Measurements from ENCODE around the gene COL4A2.
"Not testable (repeated sequence)": the region's sequence is repeated elsewhere in the genome, so short reads cannot be mapped to it uniquely, and the experiment has no call there.

Gene COL4A2

GRCh38 chr13:110438211-110438610 is 131.1 kb downstream of the COL4A2 start:
- no peak for DNase-seq (ENCODE audit: low read depth, low spot score)
- no peak overlapping the region for H3K4me3 ChIP-seq (ENCODE audit: low read length)

DNA sequence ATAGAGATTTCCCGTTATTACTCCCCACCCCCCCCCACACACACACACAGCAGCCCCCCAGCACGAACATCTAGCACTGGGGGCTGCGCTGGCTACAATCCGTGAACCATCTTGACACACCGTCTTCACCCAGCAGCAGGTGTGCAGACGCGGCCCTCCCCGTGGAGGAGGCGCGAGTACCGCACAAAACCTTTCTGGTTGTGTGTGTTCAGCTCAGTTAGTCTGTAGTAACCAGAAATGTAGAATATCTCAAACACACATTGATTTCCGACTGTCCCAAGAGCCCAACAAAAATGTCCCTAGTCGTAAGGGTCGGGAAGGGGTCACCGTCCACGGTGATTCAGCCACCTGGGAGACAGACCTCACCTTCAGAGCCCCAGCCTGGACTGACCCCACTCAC is 131.7 kb downstream of the COL4A2 start:
- H3K4me3 ChIP-seq (ENCODE audit: low read length) = no peak overlapping the region
- no peak for DNase-seq (ENCODE audit: low read depth, low spot score)

DNA sequence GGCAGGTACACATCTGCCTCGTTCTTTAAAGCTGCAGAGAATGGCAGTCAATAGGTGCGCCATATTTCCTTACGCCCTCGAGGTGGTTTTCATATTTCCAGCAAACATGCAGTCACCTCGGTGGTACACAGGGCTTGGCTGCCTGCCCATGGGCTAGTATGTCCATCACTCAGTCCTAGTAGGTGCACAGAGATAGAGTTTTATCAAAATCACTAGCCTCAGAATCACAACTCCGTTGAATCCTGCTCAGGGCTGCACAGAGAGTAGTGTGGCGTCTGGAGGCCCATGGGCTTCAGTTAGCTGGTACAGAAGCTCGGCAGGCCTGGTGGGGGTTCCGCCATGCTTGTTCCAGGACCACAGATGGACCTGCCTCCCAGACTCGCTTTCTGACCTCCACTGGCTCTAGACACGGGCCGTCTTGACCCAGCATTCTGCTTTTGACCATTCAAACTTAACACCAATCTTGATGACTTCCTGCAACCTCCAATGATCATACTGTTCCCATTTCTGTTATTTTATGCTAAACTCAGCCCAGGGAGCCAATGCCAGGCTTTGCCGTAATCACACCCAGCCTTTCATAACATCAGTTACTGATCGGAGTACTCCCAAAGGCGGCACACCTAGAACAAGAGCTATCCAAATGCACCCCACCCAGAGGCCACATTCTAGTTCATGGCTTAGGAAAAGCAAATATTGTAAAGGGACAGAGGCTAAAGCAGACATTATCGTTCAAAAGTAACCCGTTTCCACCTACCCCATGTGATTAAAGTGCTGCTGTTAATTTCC is 134.1 kb downstream of the COL4A2 start:
- no peak for DNase-seq (ENCODE audit: low read depth, low spot score)
- no peak overlapping the region for H3K4me3 ChIP-seq (ENCODE audit: low read length)

- H3K4me3 ChIP-seq (ENCODE audit: low read length) = no peak overlapping the region
- DNase-seq (ENCODE audit: low read depth, low spot score) = no peak
Observed at GRCh38 chr13:110442930-110443621, 136.0 kb downstream of the COL4A2 start.

GRCh38 chr13:110443622-110444225 is 136.6 kb downstream of the COL4A2 start:
- DNase-seq (ENCODE audit: low read depth, low spot score) = no peak
- no peak overlapping the region for H3K4me3 ChIP-seq (ENCODE audit: low read length)

DNA sequence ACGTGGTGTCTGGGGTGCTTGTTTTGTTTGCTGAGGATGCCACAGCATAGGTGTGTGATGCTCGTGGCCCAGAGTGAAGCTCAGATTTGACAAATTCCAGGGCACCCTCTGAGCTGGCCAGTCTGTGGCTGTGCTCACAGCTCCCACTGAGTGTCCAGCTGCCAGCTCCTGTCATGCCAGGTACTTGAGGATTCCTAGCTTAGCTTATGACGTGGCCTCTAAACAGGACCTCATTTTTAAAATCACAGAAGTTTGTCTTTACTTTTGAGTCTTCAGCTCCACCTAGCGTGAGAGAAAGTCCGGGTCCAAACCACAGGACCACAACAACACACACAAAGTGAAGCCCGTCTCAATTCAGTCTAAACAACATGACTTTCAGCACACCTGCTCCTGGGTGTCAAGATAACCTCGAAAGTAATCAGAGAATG is 137.2 kb downstream of the COL4A2 start:
- H3K4me3 ChIP-seq (ENCODE audit: low read length) = no peak overlapping the region
- no peak for DNase-seq (ENCODE audit: low read depth, low spot score)

DNA sequence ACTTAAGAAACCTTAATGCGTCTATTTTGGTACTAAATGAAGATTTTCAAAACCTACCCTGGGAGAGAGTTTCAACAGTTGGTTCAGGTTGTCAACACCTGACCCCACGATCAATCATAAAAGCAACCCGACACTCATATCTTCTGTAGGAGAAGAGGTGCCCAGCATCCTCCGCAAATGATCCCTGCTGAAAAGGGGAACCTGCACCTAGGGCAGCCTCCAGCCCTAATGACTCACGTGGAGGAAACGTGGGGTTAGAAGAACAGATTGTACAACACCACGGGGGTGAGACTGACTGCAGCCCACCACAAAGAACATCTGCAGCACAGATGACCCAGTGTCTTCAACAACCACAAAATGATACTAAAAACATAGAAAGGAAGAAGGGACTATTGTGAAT is 138.1 kb downstream of the COL4A2 start:
- DNase-seq (ENCODE audit: low read depth, low spot score) = no peak
- H3K4me3 ChIP-seq (ENCODE audit: low read length) = no peak overlapping the region

- no peak for DNase-seq (ENCODE audit: low read depth, low spot score)
- H3K4me3 ChIP-seq (ENCODE audit: low read length) = no peak overlapping the region
Observed at GRCh38 chr13:110445722-110446574, 138.9 kb downstream of the COL4A2 start.

GRCh38 chr13:110446575-110446890 is 139.4 kb downstream of the COL4A2 start:
- no peak for DNase-seq (ENCODE audit: low read depth, low spot score)
- H3K4me3 ChIP-seq (ENCODE audit: low read length) = no peak overlapping the region

DNA sequence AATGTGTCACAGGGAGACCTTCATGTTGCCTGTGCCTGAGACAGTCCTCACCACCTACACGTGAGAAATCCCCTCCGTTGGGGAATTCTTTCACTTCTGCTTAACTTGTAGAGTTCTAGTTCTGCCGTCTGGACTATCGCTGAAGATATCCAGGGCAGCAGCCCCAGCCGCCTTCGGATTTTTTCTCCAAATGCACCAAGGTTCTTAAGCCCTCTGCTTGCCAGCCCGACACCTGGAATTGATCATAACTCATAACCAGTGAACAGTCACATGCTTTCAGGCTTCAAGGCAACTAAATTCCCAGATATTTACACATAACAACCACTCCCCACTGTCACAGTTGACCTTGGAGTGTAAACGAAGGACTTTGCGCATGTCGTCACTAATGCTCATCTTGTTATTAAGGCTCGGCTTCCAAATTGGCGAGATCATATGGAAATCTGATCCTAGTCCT is 140.0 kb downstream of the COL4A2 start:
- DNase-seq (ENCODE audit: low read depth, low spot score) = no peak

GRCh38 chr13:110447801-110448200 is 140.7 kb downstream of the COL4A2 start:
- no peak overlapping the region for H3K4me3 ChIP-seq (ENCODE audit: low read length)
- no peak for DNase-seq (ENCODE audit: low read depth, low spot score)

More for the DNA sequence above, 140.0 kb downstream of the COL4A2 start:
- H3K4me3 ChIP-seq (ENCODE audit: low read length) = no peak overlapping the region

DNA sequence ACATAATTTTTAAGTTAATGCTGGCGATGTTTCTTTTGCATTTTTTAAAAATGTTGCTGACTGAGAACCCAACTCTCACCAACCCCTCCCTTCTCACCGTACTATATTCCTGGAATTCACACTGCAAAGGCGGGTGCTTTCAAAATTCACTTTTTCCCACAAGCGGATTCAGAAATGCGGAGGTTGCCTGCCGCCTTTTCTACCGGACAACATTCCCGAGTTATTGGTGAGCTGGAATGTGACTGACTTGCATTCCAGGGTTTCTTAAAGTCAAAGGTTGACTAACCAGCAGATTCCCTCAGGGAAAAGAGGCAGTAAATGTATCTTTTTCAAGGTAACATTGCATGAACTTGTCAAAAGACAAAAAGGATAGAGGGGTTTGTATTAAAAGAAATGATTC is 141.1 kb downstream of the COL4A2 start:
- no peak overlapping the region for H3K4me3 ChIP-seq (ENCODE audit: low read length)
- DNase-seq (ENCODE audit: low read depth, low spot score) = no peak

- H3K4me3 ChIP-seq (ENCODE audit: low read length) = no peak overlapping the region
- no peak for DNase-seq (ENCODE audit: low read depth, low spot score)
Observed at GRCh38 chr13:110448677-110449076, 141.6 kb downstream of the COL4A2 start.

DNA sequence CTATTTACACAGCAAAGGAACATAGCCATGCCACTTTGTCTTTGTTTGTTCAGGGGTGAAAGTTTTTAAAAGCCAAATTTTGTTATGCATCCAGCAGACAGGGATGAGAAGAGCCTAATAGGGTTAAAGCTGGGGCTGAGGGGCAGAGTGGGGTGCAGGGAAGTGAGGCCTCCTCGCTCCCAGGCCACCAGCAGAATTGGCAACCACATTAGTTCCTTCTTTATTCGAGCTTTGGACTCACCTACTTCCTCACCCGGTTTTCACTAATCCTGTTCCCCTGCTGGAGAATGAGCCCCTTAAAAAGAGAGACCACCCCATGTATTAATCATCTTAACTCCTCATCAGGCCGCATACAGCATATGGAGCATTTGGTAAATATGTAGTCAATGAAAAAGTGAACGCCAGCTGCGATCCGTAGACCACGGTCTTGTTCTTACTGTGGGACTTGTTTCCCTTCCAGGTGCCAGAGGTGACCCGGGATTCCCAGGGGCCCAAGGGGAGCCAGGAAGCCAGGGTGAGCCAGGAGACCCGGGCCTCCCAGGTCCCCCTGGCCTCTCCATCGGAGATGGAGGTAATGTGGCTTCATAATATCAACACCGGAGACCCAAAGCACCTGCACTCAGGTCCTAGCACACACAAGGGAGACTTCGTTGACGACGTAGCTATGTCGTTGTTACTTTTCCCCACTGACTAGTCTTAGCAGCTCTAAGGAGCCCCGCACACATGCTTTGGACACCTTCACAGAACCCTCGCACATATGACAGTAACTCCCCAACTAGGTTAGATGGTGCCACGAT is 142.3 kb downstream of the COL4A2 start:
- no peak overlapping the region for H3K4me3 ChIP-seq (ENCODE audit: low read length)
- no peak for DNase-seq (ENCODE audit: low read depth, low spot score)

- no peak for DNase-seq (ENCODE audit: low read depth, low spot score)
- no peak overlapping the region for H3K4me3 ChIP-seq (ENCODE audit: low read length)
Observed at GRCh38 chr13:110450016-110450900, 143.2 kb downstream of the COL4A2 start.

DNA sequence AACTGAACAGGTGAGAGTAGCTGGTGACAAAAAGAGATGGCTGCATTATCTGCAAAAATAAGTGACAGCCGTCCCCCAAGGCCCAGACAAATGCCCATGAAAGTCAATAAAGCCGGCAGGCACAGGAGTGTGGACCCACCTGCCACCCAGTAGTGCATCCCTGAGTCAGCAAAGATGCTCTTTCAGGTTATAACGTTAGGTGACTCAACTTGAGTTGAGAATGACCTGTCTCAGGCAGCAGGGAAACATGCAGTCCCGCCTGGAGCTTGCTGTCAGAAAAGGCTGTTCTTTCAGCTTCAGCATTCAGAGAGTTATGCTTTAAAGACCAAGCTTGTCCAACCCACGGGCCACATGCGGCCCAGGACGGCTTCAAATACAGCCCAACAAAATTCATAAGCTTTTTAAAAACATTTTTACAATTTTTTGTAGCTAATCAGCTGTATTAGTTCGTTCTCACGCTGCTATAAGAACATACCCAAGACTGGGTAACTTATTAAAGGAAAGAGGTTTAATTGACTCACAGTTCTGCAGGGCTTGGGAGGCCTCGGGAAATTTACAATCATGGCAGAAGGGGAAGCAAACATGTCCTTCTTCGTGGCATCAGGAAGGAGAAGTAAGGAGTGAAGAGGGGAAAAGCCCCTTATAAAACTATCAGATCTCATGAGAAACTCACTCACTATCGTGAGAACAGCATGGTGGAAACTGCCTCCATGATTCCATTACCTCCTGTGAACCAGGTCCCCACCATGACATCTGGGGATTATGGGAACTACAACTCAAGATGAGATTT is 144.1 kb downstream of the COL4A2 start:
- H3K4me3 ChIP-seq (ENCODE audit: low read length) = no peak overlapping the region
- no peak for DNase-seq (ENCODE audit: low read depth, low spot score)

DNA sequence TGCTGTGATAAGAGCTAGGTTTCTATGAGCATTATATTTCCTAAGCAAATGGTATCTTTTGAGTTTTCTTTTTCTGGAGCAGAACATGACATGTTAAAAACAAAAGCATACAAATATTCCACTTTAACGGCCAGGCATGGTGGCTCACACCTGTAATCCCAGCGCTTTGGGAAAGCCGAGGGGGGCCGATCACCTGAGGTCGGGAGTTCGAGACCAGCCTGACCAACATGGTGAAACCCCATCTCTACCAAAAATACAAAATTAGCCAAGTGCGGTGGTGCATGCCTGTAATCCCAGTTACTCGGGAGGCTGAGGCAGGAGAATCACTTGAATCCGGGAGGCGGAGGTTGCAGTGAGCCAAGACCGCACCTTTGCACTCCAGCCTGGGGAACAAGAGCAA is 146.0 kb downstream of the COL4A2 start:
- not testable (repeated sequence) for H3K4me3 ChIP-seq (ENCODE audit: low read length); DNase-seq (ENCODE audit: low read depth, low spot score)
